ENCODE data around the gene IFITM1. TPM values are rescaled to one million over a fixed set of nuclear protein-coding genes. Genes with fewer than 3 reads are reported as not detected.
A peak's percentile ranks its signal among the peaks of the same experiment; 100 is the strongest.
"Not testable (repeated sequence)": the region's sequence is repeated elsewhere in the genome, so short reads cannot be mapped to it uniquely, and the experiment has no call there.

Gene IFITM1
- total and polyA plus RNA-seq, 7 experiments from 2014 or later, result 97.4 to 2,355 (median 365) TPM

DNA sequence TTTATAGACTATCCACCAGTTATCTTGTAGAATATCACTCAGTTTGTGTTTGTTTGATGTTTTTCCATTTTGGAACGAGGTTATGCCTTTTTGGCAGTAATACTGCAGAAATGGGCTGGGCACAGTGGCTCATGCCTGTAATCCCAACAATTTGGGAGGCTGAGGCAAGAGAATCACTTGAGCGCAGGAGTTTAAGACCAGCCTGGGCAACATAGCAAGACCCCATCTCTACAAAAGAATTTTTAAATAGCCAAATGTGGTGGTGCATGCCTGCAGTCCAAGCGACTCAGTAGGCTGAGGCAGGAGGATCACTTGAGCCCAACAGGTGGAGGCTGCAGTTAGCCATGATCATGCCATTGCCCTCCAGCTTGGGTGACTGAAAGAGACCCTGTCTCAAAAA is 32.7 kb downstream of the IFITM1 start:
- peaks cover 0 to 7% of the 10 kb centered on the region in 2 donors for H3K4me1 ChIP-seq (ENCODE audit: control insufficient read depth in 2 of 2, insufficient read depth in 2 of 2, low read length in 2 of 2)
- Mint-ChIP-seq H3K4me1 (peaks cover 14 to 26% (median 22%) of the 10 kb centered on the region in 7 donors), H3K36me3 (peaks cover 0 to 1% (median 0%) of the 10 kb centered on the region in 5 donors), H3K4me3 (no peak overlapping the region), H3K9me3 (no peaks in the 10 kb centered on the region), H3K27me3 (peaks cover 0 to 14% (median 0%) of the 10 kb centered on the region in 5 donors), H3K27ac (no peak overlapping the region)
- no peak overlapping the region for H3K27ac ChIP-seq (ENCODE audit: low read depth, low read length)
- no peak for ATAC-seq
- POLR2A ChIA-PET, result interaction anchor here (1.1 to 1.2 kb wide), 2 partner anchors 13 to 17 kb away, joined by 3 to 5 read pairs; no protein-coding TSS in a partner anchor
- H3K27me3 ChIP-seq (ENCODE audit: control insufficient read depth in 2 of 2, insufficient read depth in 2 of 2, low read length in 2 of 2), result no peaks in the 10 kb centered on the region
- no peak for DNase-seq
- H3K4me3 ChIP-seq (ENCODE audit: low read length), result no peak overlapping the region
- intact Hi-C loops (cut with micrococcal nuclease), result no loop called here
- H3K9me3 ChIP-seq (ENCODE audit: control insufficient read depth in 2 of 3, low read length in 3 of 3), result no peaks in the 10 kb centered on the region
- CTCF ChIA-PET, result no interaction called here
- no peaks in the 10 kb centered on the region for H3K36me3 ChIP-seq (ENCODE audit: control insufficient read depth in 2 of 3, insufficient read depth in 3 of 3, low read length in 3 of 3)

DNA sequence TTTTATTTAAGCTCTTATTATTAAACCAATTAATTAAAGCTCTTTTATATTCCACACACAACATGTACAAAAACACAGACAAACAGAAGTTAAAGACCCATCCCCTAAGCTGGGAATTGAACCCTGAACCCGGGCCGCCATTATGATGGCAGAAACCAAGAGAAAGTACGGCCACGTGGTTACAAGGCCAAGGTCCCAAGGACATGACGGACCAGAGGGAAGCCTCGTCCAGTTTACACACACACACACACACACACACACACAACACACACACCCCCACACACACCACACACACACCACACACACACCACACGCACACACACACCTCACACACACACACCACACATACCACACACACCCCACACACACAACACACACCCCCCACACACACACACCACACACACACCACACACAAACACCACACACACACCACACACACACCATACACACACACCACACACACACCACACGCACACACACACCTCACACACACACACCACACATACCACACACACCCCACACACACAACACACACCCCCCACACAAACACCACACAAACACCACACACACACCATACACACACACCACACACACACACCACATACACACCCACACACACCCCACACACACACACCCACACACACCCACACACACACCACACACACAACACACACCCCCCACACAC is 35.6 kb downstream of the IFITM1 start:
- Mint-ChIP-seq H3K27me3 (peaks cover 0 to 11% (median 0%) of the 10 kb centered on the region in 5 donors), H3K4me1 (peaks cover 31 to 40% (median 38%) of the 10 kb centered on the region in 7 donors), H3K27ac (peak overlapping the region in 1 of 9 donors; percentile 10)
- H3K27me3 ChIP-seq (ENCODE audit: control insufficient read depth in 2 of 2, insufficient read depth in 2 of 2, low read length in 2 of 2); H3K36me3 ChIP-seq (ENCODE audit: control insufficient read depth in 2 of 3, insufficient read depth in 3 of 3, low read length in 3 of 3); intact Hi-C loops (cut with micrococcal nuclease); H3K9me3 ChIP-seq (ENCODE audit: control insufficient read depth in 2 of 3, low read length in 3 of 3); H3K4me1 ChIP-seq (ENCODE audit: control insufficient read depth in 2 of 2, insufficient read depth in 2 of 2, low read length in 2 of 2); ATAC-seq; H3K36me3 Mint-ChIP-seq; H3K4me3 ChIP-seq (ENCODE audit: low read length); H3K27ac ChIP-seq (ENCODE audit: low read depth, low read length); H3K9me3 Mint-ChIP-seq; H3K4me3 Mint-ChIP-seq; DNase-seq: not testable (repeated sequence)
- ChIA-PET CTCF (interaction anchor here (0.9 to 1.8 kb wide), 3 partner anchors 12 to 37 kb away, joined by 3 to 9 read pairs (median 3); no protein-coding TSS in a partner anchor), POLR2A (interaction anchor here (0.7 to 2.4 kb wide), 8 partner anchors 9 to 35 kb away, joined by 3 to 9 read pairs (median 4); partner anchors contain the start of gene IFITM1)

DNA sequence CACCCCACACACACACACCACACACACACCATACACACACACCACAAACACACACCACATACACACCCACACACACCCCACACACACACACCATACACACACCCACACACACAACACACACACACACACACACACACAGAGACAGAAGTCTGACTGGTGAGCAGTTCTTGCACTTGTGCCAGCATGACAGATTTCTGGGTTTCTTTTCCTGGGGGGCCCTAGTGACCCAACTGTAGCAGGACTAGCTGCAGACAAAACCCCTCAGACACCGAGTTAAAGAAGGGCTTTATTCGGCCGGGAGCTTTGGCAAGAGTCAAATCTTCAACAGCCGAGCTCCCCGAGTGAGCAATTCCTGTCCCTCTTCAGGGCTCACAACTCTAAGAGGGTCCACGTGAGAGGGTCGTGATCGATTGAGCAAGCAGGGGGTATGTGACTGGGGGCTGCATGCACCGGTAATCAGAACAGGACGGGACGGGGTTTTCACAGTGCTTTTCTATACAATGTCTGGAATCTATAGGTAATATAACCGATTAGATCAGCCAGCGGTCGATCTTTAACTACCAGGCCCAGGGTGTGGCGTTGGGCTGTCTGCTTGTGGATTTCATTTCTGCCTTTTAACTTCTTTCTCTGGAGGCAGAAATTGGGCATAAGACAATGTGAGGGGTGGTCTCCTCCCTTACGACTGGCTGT is 36.3 kb downstream of the IFITM1 start:
- H3K4me1 ChIP-seq (ENCODE audit: control insufficient read depth in 2 of 2, insufficient read depth in 2 of 2, low read length in 2 of 2); H3K9me3 ChIP-seq (ENCODE audit: control insufficient read depth in 2 of 3, low read length in 3 of 3); POLR2A ChIA-PET; intact Hi-C loops (cut with micrococcal nuclease); H3K9me3 Mint-ChIP-seq; H3K27ac ChIP-seq (ENCODE audit: low read depth, low read length); H3K27me3 ChIP-seq (ENCODE audit: control insufficient read depth in 2 of 2, insufficient read depth in 2 of 2, low read length in 2 of 2); H3K36me3 Mint-ChIP-seq; H3K36me3 ChIP-seq (ENCODE audit: control insufficient read depth in 2 of 3, insufficient read depth in 3 of 3, low read length in 3 of 3); H3K4me3 ChIP-seq (ENCODE audit: low read length); CTCF ChIA-PET; H3K27me3 Mint-ChIP-seq; DNase-seq: not testable (repeated sequence)
- peak overlapping the region in 8 of 9 donors; percentile 33 to 75 (median 60) for H3K27ac Mint-ChIP-seq
- peak overlapping the region in 3 of 10 donors; percentile 20 to 45 (median 22) for H3K4me3 Mint-ChIP-seq
- ATAC-seq, result peak; percentile 12
- peaks cover 32 to 46% (median 45%) of the 10 kb centered on the region in 7 donors for H3K4me1 Mint-ChIP-seq

DNA sequence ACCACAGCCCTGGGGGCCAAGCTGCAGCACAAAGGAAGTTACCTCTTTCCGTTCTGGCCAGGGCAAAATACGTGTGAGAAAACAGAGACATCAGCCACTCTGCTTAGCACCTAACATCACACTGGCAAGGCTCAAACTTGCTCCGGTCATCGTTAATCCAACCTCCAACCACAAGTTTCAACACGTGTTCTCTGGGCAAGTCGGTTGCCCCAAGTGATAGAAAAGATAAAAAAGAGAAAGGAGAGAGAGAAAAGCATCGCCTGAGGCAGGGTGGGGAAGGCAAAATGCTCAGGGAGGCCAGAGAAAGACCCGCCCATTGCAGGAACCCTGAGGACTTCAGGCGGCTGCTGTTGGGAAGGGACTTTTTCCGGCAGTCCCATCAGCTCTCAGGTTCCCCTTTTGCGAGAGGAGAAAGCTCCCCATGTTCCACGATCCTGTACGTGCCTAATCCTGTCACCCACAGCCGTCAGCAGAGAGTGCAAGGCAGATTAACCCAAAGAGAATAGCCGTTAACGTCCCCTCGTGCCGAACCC is 36.9 kb downstream of the IFITM1 start:
- no peak overlapping the region for H3K27ac ChIP-seq (ENCODE audit: low read depth, low read length)
- H3K27ac Mint-ChIP-seq, result peak overlapping the region in 8 of 9 donors; percentile 33 to 75 (median 56)
- no peaks in the 10 kb centered on the region for H3K27me3 ChIP-seq (ENCODE audit: control insufficient read depth in 2 of 2, insufficient read depth in 2 of 2, low read length in 2 of 2)
- no peaks in the 10 kb centered on the region for H3K36me3 Mint-ChIP-seq
- peak overlapping the region in 5 of 10 donors; percentile 20 to 45 (median 22) for H3K4me3 Mint-ChIP-seq
- H3K9me3 ChIP-seq (ENCODE audit: control insufficient read depth in 2 of 3, low read length in 3 of 3), result no peaks in the 10 kb centered on the region
- CTCF ChIA-PET, result no interaction called here
- ATAC-seq, result peak; percentile 50
- H3K9me3 Mint-ChIP-seq, result peaks cover 0 to 3% (median 0%) of the 10 kb centered on the region in 11 donors
- H3K4me1 Mint-ChIP-seq, result peaks cover 33 to 49% (median 48%) of the 10 kb centered on the region in 7 donors
- POLR2A ChIA-PET, result no interaction called here
- H3K27me3 Mint-ChIP-seq, result peaks cover 0 to 7% (median 0%) of the 10 kb centered on the region in 5 donors
- peaks cover 9 to 15% of the 10 kb centered on the region in 2 donors for H3K4me1 ChIP-seq (ENCODE audit: control insufficient read depth in 2 of 2, insufficient read depth in 2 of 2, low read length in 2 of 2)
- H3K36me3 ChIP-seq (ENCODE audit: control insufficient read depth in 2 of 3, insufficient read depth in 3 of 3, low read length in 3 of 3), result no peaks in the 10 kb centered on the region
- no peak overlapping the region for H3K4me3 ChIP-seq (ENCODE audit: low read length)
- DNase-seq, result no peak
- intact Hi-C loops (cut with micrococcal nuclease), result no loop called here

DNA sequence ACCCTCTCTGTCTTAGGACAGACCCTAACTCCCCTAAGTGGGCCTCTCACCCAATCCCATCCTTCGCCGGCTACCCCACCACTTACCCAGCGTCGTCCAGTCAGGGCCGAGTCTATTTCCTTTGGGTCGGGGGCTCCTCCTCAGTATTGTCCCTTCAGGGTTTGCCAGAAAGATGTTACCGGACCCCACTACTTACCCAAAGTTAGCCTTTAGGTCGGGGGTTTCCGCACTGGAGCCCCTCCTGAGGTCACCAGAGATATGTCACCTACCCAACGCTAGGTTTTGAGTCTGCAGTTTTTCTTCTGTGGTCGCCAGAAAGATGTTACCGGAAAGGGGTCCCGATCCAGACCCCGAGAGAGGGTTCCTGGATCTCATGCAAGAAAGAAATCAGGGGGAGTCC is 37.6 kb downstream of the IFITM1 start:
- Mint-ChIP-seq H3K36me3 (no peaks in the 10 kb centered on the region), H3K27ac (peak overlapping the region in 5 of 9 donors; percentile 1 to 64 (median 33)), H3K9me3 (peaks cover 0 to 3% (median 0%) of the 10 kb centered on the region in 11 donors), H3K4me1 (peaks cover 33 to 49% (median 48%) of the 10 kb centered on the region in 7 donors), H3K4me3 (peak overlapping the region in 2 of 10 donors; percentile 22 to 27), H3K27me3 (peaks cover 0 to 3% (median 0%) of the 10 kb centered on the region in 5 donors)
- Histone ChIP-seq H3K27ac (ENCODE audit: low read depth, low read length) (no peak overlapping the region), H3K4me3 (ENCODE audit: low read length) (no peak overlapping the region), H3K36me3 (ENCODE audit: control insufficient read depth in 2 of 3, insufficient read depth in 3 of 3, low read length in 3 of 3) (no peaks in the 10 kb centered on the region), H3K9me3 (ENCODE audit: control insufficient read depth in 2 of 3, low read length in 3 of 3) (no peaks in the 10 kb centered on the region), H3K27me3 (ENCODE audit: control insufficient read depth in 2 of 2, insufficient read depth in 2 of 2, low read length in 2 of 2) (no peaks in the 10 kb centered on the region), H3K4me1 (ENCODE audit: control insufficient read depth in 2 of 2, insufficient read depth in 2 of 2, low read length in 2 of 2) (peaks cover 9 to 16% of the 10 kb centered on the region in 2 donors)
- ATAC-seq, result no peak
- ChIA-PET CTCF (no interaction called here), POLR2A (no interaction called here)
- no peak for DNase-seq
- intact Hi-C loops (cut with micrococcal nuclease), result no loop called here

DNA sequence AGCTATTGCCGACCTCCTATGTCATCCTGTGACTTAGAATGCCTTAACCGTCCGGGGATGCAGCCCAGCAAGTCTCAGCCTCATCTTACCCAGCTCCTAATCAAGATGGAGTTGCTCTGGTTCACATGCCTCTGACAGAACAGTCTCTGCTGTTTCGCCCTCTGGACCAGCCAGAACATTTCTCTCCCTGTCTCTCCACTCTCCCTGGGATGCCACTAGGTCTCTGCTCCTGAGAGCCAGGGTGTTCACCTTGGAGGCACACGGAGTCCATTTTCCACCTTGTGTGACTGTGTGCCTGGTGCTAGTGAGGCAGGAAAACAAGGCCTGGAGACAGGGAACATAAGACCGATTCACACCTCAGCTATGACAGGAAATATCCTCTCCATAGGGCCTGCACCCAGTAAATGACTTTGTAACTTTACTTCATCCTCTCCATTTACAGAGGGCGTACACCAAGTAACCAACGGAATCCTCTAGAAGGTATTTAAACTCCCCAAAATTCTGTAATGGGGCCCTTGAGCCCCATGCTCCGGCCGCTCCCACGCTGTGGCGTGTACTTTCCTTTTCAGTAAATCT is 38.7 kb downstream of the IFITM1 start:
- DNase-seq, result no peak

More for the DNA sequence above, 38.7 kb downstream of the IFITM1 start:
- no peak for ATAC-seq
- Histone ChIP-seq H3K4me3 (ENCODE audit: low read length) (no peak overlapping the region), H3K27ac (ENCODE audit: low read depth, low read length) (peak overlapping the region; percentile 7), H3K9me3 (ENCODE audit: control insufficient read depth in 2 of 3, low read length in 3 of 3) (no peaks in the 10 kb centered on the region), H3K27me3 (ENCODE audit: control insufficient read depth in 2 of 2, insufficient read depth in 2 of 2, low read length in 2 of 2) (no peaks in the 10 kb centered on the region), H3K4me1 (ENCODE audit: control insufficient read depth in 2 of 2, insufficient read depth in 2 of 2, low read length in 2 of 2) (peaks cover 9 to 16% of the 10 kb centered on the region in 2 donors), H3K36me3 (ENCODE audit: control insufficient read depth in 2 of 3, insufficient read depth in 3 of 3, low read length in 3 of 3) (no peaks in the 10 kb centered on the region)
- peaks cover 0 to 3% (median 0%) of the 10 kb centered on the region in 11 donors for H3K9me3 Mint-ChIP-seq
- ChIA-PET POLR2A (interaction anchor here (1.0 to 1.4 kb wide), 4 partner anchors 19 to 73 kb away, joined by 3 to 4 read pairs (median 3); no protein-coding TSS in a partner anchor), CTCF (interaction anchor here (3.4 kb wide), 1 partner anchor 36 kb away, joined by 36 read pairs; no protein-coding TSS in a partner anchor)
- no peaks in the 10 kb centered on the region for H3K36me3 Mint-ChIP-seq
- H3K4me1 Mint-ChIP-seq, result peaks cover 33 to 49% (median 48%) of the 10 kb centered on the region in 7 donors
- H3K4me3 Mint-ChIP-seq, result peak overlapping the region in 1 of 10 donors; percentile 5
- peaks cover 0 to 2% (median 0%) of the 10 kb centered on the region in 5 donors for H3K27me3 Mint-ChIP-seq
- intact Hi-C loops (cut with micrococcal nuclease), result loop anchor here in 1 of 2 donors (2.0 kb wide), 1 partner anchor 16 kb away; no protein-coding TSS in a partner anchor
- peak overlapping the region in 6 of 9 donors; percentile 83 to 99 (median 94) for H3K27ac Mint-ChIP-seq
